C4-2B (cell line): Measurements from ENCODE around the gene CSNK1A1L.

Experiments used
- H3K27ac ChIP-seq: fragments of 450-650 bp; 2 replicates; pipeline ENCODE4 v1.5.1; 2017
- CTCF ChIP-seq: fragments of 450-650 bp; conservative IDR thresholded peaks from 2 replicates; pipeline ENCODE4 v1.5.1; 2017; ENCODE audit warnings: mild to moderate bottlenecking
- ZFX ChIP-seq: fragments of 450-650 bp; IDR thresholded peaks from 2 replicates; pipeline ENCODE4 v1.6.1; 2017

Gene CSNK1A1L

DNA sequence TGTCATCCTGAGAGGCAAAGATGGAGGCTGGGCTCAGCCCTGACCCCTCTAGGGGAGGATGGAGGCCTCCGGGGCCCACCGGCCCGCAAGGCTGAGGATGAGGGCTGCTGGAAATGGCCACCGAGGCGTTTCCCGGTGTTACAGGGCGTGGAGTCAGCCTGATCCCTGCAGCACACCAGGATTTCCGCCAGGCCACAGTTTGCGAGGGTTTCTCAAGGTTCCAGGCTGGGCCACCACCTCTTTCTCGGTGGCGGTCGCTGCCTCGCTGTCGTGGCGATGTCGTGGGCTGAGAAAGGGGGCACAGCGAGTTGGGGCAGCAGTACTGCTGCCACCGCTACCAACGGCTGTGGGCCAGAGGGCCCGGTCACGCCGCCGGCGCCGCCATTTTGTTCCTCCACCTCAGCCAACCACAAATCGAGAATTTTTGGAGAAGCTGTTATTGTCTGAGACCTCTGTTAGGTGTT is at the start of gene CSNK1A1L:
TSS of gene CSNK1A1L (minus strand) at position 414 of the 464 bp plus-strand sequence. CDS start at position 6, 408 bp downstream.
- no peak for TF ChIP-seq CTCF
- TF ChIP-seq ZFX: no peak
- H3K27ac ChIP-seq: no peak within 1 kb of the TSS

DNA sequence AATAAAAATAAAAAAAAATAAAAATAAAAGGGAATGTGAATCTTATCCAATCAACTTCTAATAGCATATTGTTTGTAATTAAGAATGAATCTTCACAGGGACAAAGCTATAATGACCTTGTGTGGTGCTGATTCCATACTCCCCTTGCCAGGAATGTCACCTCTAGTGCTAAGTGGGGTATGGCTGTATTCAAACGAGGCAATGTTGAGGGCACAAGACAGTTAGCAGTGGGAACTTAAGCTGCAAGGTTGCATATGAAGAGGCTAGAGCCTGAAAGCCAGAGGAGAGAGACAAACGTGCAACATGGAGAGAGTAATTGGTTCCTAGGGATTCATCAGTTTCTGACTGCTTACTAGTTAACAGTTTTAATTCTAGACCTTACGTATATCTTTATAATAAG is 43.9 kb upstream of the CSNK1A1L start:
- no peak overlapping the region for H3K27ac ChIP-seq
- TF ChIP-seq ZFX (no peak), CTCF (no peak)

DNA sequence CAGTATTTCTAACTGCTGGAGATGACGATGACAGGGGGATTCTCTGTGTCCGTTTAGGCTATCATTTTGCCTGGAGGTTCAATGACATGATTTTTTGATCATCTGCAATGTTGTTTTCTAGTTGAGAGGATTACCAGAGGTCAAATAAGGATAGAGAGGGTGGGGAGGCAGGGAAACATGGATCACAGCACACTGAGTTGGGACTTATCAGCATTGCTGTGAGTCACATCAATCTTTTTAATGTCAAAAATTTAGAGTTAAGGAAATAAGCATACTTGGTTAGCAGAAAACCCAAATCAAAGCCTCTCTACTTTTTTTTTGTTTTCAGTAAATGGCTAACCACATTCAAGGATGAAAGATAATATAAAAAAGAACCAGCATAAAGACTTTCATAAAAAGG is 43.0 kb upstream of the CSNK1A1L start:
- H3K27ac ChIP-seq: no peak overlapping the region
- TF ChIP-seq ZFX: no peak
- TF ChIP-seq CTCF: no peak

- H3K27ac ChIP-seq: no peak overlapping the region
- no peak for TF ChIP-seq CTCF
- TF ChIP-seq ZFX: no peak
Measured at GRCh38 chr13:37144661-37145060, 39.2 kb upstream of the CSNK1A1L start.

DNA sequence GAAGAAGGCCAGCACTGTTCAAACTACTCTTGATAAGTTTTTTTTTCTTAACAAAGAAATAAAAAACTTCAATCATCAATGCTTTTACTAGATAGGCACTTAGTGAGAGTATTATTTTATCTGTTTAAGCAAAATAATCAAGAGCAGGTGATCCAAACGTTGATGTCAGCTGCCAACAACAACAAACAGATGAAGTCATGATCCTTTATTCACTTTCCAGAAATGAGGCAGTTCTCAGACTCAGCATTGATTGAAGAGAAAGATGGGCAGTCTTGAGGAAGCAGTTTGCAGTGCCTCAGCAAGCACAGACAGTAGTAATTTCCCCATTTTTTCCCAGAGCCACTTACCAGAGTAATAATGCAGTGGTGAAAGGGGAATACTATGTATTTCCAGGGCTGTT is 38.4 kb upstream of the CSNK1A1L start:
- H3K27ac ChIP-seq: no peak overlapping the region

GRCh38 chr13:37142877-37143276 is 37.4 kb upstream of the CSNK1A1L start:
- no peak overlapping the region for H3K27ac ChIP-seq
- TF ChIP-seq CTCF: no peak
- TF ChIP-seq ZFX: no peak

More for the DNA sequence above, 38.4 kb upstream of the CSNK1A1L start:
- TF ChIP-seq ZFX (no peak), CTCF (no peak)

GRCh38 chr13:37141011-37141410 is 35.5 kb upstream of the CSNK1A1L start:
- TF ChIP-seq ZFX (no peak), CTCF (no peak)
- no peak overlapping the region for H3K27ac ChIP-seq
